Dermis microvascular lymphatic vessel endothelial cell (primary cell): Measurements from ENCODE around the gene MRPS2. TPM values are rescaled to one million over a fixed set of nuclear protein-coding genes. Genes with fewer than 3 reads are reported as not detected.
A peak's percentile ranks its signal among the peaks of the same experiment; 100 is the strongest.
"Not testable (repeated sequence)": the region's sequence is repeated elsewhere in the genome, so short reads cannot be mapped to it uniquely, and the experiment has no call there.

Source experiments
- DNase-seq, 2 donors: peaks; one replicate each; pipeline versions ENCODE4 v3.0.0 to v3.0.0-alpha.2; 2010; ENCODE audit warnings: low read depth in 2 of 2
- total RNA-seq: library from RNA; depleted of rRNA; stranded (reverse); fragments of >200 nt; gene quantifications from 2 replicates; pipeline ENCODE4 v1.2.1, GENCODE V29; 2014

MRPS2 gene
- total RNA-seq = 11.3 and 18.5 TPM in 2 replicates

GRCh38 chr9:135500525-135501260, at the start of gene MRPS2:
TSS of gene MRPS2 (plus strand) at chr9:135500682. CDS start at chr9:135500711, 29 bp downstream.
- peak; percentile 65 to 90 for DNase-seq

GRCh38 chr9:135450956-135451355, 49.5 kb upstream of the MRPS2 start:
- no peak for DNase-seq

- not testable (repeated sequence) for DNase-seq
Observed at GRCh38 chr9:135451909-135452308, 48.6 kb upstream of the MRPS2 start.

GRCh38 chr9:135454737-135455136, 45.7 kb upstream of the MRPS2 start:
- no peak for DNase-seq

GRCh38 chr9:135455401-135456030, 45.0 kb upstream of the MRPS2 start:
- no peak for DNase-seq

- no peak for DNase-seq
Observed at GRCh38 chr9:135456436-135457104, 43.9 kb upstream of the MRPS2 start.

GRCh38 chr9:135458478-135458877, 42.0 kb upstream of the MRPS2 start:
- DNase-seq = not testable (repeated sequence)

- DNase-seq = no peak
Observed at GRCh38 chr9:135461936-135462335, 38.5 kb upstream of the MRPS2 start.

GRCh38 chr9:135463140-135463539, 37.3 kb upstream of the MRPS2 start:
- no peak for DNase-seq

- DNase-seq = no peak
Observed at GRCh38 chr9:135464181-135464580, 36.3 kb upstream of the MRPS2 start.

GRCh38 chr9:135468854-135469521, 31.5 kb upstream of the MRPS2 start:
- no peak for DNase-seq

- no peak for DNase-seq
Observed at GRCh38 chr9:135471791-135472640, 28.5 kb upstream of the MRPS2 start.

GRCh38 chr9:135473972-135474543, 26.4 kb upstream of the MRPS2 start:
- DNase-seq = no peak

- peak in 1 of 2 donors; percentile 49 for DNase-seq
Observed at GRCh38 chr9:135474915-135475314, 25.6 kb upstream of the MRPS2 start.

GRCh38 chr9:135476561-135477355, 23.7 kb upstream of the MRPS2 start:
- no peak for DNase-seq

GRCh38 chr9:135478191-135478590, 22.3 kb upstream of the MRPS2 start:
- DNase-seq = no peak

- DNase-seq = peak in 1 of 2 donors; percentile 34
Observed at GRCh38 chr9:135478829-135479468, 21.5 kb upstream of the MRPS2 start.

GRCh38 chr9:135479469-135480052, 20.9 kb upstream of the MRPS2 start, which contains the start of gene PPP1R26:
TSS of gene PPP1R26 (plus strand) at chr9:135479782. CDS start at chr9:135484511, 4,729 bp downstream.
- peak in 1 of 2 donors; percentile 20 for DNase-seq
